ENCODE data around the gene KLK13.

KLK13 gene

GRCh38 chr19:51075998-51076397 lies 11.1 kb upstream of the KLK13 start:
- DNase-seq (ENCODE audit: low spot score): no peak
- TF ChIP-seq CTCF (IDR thresholded peaks at IDR 0.05; ENCODE audit: extremely low read depth, missing control alignments): no peak

GRCh38 chr19:51071095-51071405 lies 6.2 kb upstream of the KLK13 start:
- TF ChIP-seq CTCF (IDR thresholded peaks at IDR 0.05; ENCODE audit: extremely low read depth, missing control alignments): no peak
- DNase-seq (ENCODE audit: low spot score): no peak

GRCh38 chr19:51070334-51071094 lies 5.6 kb upstream of the KLK13 start:
- TF ChIP-seq CTCF (IDR thresholded peaks at IDR 0.05; ENCODE audit: extremely low read depth, missing control alignments): no peak
- no peak for DNase-seq (ENCODE audit: low spot score)

GRCh38 chr19:51066393-51067186 lies 1.7 kb upstream of the KLK13 start:
- TF ChIP-seq CTCF (IDR thresholded peaks at IDR 0.05; ENCODE audit: extremely low read depth, missing control alignments): no peak
- no peak for DNase-seq (ENCODE audit: low spot score)

GRCh38 chr19:51065221-51065960 lies 499 bp upstream of the KLK13 start:
- no peak for TF ChIP-seq CTCF (IDR thresholded peaks at IDR 0.05; ENCODE audit: extremely low read depth, missing control alignments)
- DNase-seq (ENCODE audit: low spot score): no peak

- no peak for DNase-seq (ENCODE audit: low spot score)
- no peak for TF ChIP-seq CTCF (IDR thresholded peaks at IDR 0.05; ENCODE audit: extremely low read depth, missing control alignments)
These were observed 1.2 kb downstream of the KLK13 start for GRCh38 chr19:51063664-51064063.

GRCh38 chr19:51060973-51061372 lies 3.9 kb downstream of the KLK13 start:
- DNase-seq (ENCODE audit: low spot score): no peak
- no peak for TF ChIP-seq CTCF (IDR thresholded peaks at IDR 0.05; ENCODE audit: extremely low read depth, missing control alignments)
